GM03348 (cell line): ENCODE results near the gene SH3BP2.

Experiments used
- DNase-seq: peaks from one replicate; pipeline ENCODE4 v3.0.0; 2012; ENCODE audit warnings: low spot score

Gene SH3BP2

GRCh38 chr4:2790583-2791517, 2.0 kb upstream of the SH3BP2 start:
- DNase-seq: no peak

- no peak for DNase-seq
Observed at GRCh38 chr4:2791518-2792395, 1.1 kb upstream of the SH3BP2 start.

- no peak for DNase-seq
Observed at GRCh38 chr4:2792396-2792710, 532 bp upstream of the SH3BP2 start.

DNA sequence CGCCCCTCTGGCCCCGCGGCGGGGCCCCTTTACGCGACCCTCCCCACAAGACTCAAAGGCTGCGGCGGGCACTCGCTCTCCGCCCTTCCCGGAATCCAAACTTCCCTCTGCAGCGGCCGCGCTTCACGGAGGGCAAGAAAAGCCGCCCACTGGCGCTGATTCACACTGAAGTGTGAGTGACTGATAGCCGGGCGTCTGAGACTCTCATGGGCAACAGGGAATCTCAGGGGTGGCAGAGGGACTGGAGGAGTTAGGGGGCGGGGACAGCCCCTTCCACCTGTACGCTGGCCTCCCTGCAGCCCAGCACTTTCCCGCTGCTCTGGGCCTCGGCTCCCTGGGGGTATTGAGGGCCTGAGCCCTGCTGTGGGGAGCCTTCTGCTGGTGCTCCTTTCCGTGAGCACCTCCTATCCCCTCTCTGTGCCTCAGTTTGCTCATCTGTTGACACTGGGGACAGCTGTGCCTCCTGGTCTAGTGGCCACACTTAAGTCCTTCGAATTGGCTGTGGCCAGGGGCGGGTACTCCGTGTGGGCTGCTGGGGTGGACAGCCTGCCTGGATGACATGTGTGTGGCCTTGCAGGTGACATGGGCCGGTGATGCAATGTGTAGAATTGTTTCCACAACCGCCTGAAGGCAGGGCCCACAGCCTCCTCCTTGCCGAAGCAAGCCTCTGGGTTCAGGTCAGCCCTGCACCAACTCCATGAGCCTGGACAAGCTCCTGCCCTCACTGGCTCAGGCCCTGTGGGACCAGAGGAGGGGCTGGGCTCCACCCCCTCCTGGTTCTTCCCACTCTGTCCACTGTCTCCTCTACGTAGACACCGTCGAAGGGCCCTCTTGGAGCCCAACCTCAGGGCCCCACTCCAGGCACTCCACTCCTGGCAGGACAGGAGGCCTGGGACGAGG, 951 bp downstream of the SH3BP2 start:
- DNase-seq: peak; percentile 77

DNA sequence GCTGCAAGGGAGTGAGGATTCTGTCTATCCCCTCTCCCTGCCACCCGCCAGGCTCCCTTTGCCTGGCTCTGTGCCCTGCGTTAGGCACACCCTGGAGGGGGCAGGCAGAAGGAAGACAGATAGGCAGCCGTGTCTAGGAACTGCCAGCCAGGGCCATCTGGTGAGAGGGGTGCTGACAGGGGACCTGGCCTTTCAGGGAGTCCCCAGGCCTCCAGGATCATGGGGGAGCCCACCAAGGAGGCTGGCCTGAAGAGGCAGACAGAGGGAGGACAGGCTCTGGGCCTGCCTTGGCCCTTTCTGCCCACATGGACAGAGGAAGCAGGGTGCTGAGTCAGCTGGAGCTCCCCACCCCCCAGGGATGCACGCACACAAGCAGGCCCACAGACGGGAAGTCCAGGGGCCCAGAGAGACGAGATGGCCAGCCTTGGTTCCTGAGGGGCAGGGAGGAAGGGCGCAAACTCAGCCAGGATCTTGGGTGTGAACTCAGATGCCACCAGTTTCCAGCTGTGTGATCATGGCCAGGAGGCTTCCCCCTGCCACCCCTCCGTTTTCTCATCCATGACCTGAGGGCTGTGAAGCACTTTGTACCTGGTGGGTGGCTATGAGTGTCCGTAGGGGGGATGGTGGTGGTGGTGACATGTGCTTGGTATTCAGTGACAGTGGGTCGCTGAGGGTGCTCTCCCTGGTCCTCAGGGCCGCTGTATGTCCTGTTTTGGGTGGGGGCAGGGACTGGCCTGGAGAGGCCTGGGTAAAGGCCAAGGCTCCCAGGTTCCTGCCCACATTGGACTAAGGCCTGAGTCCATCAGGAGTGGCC, 1.8 kb downstream of the SH3BP2 start:
- DNase-seq: peak; percentile 85

DNA sequence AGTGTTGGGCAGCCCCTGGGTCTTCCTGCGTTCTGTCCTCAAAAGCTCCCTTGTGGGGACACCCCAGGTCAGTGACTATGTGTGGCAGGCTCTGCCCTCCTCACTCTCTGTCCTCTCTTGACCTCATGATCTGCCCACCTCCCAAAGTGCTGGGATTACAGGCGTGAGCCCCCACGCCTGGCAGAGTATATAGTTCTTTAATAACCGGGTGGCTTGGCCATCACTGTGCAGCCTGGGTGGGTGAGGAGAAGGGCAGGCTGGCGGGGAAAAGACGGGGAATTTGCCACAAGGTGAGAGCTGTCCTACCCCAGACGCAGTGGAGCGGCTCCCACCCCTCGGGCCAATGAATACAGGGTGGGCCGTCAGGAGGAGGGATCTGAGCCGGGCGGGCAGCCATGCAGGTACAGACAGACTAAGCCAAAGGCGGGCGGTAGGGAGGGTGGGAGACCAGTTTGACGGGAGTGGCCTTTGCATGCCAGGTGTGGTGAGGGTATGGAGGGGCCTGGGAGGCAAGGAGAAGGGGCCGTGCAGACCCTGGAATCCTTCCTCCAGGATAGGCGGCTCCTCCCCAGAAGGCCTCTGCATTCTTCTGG, 2.5 kb downstream of the SH3BP2 start:
- DNase-seq: no peak

GRCh38 chr4:2795893-2796848, 3.3 kb downstream of the SH3BP2 start:
- peak; percentile 59 for DNase-seq

GRCh38 chr4:2796849-2797544, 4.1 kb downstream of the SH3BP2 start:
- no peak for DNase-seq

- no peak for DNase-seq
Observed at GRCh38 chr4:2797545-2798305, 4.8 kb downstream of the SH3BP2 start.

- no peak for DNase-seq
Observed at GRCh38 chr4:2798399-2799223, 5.7 kb downstream of the SH3BP2 start.

DNA sequence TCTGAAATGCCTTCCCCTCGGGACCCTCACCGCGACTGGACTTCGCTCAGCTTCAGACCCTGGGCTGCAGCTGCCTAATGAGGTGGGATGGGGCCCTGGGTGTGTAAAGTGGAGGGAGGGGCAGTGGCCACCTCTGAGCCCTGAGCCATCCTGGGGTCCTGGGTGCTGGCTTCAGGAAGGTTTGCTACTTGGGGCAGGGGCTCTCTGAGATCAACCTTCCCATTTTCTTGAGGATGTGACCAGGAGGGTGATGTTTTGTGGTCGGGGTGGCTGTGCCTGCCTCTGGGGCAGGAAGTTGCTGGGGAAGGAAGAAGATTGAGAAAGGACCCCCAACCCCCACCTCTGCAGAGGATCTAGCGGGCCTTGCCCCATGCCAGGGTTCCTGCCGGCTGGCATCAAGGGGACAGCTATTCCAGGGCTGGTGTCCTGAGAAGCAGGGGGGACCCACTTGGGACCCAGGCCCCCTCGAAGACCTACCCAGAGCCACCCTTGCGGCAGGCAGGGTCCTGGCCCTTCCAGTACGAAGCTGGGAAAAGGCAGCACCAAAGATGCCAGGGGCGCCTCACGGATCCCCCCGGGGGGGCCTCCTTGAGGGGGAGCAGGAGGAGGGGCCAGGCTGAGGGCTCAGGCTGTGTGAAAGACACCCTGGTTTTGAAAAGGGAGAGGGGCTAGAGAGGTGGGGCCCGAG, 6.5 kb downstream of the SH3BP2 start:
- DNase-seq: no peak

DNA sequence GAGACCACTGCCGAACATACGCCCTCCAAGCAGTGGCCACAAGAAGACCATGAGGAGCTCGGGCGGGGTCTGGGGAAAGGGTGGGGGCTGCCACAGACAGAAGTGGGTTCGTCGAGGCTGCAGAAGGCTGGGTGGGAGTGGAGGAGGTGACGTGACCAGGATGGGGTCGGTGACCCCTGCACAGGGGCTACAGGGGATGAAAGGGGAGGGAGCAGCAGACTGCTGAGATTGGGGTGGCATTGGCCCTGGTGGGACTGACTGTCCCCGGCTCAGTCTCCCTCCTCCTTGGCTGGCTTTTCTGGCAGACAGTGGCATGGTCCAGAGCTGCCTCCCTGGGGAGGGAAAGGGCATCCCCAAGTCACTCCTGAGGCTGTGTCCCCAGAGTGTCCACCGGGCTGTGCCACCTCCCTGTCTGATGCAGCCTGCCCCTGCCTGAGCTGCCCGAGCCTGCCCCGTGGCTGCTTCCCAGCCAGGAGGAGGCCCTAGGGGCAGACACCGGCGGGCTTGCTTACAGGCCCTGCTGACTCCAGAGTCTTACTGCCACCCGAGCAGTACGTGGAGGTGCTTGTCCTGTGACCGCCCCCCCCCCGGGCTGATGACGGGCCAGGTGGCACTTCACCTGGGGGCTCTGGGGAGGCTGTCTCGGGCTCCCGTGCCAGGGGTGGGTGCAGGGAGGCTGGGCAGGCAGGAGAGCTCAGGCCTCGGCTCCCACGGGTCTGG, 7.2 kb downstream of the SH3BP2 start:
- no peak for DNase-seq

GRCh38 chr4:2800691-2801596, 8.1 kb downstream of the SH3BP2 start:
- DNase-seq: peak; percentile 71

DNA sequence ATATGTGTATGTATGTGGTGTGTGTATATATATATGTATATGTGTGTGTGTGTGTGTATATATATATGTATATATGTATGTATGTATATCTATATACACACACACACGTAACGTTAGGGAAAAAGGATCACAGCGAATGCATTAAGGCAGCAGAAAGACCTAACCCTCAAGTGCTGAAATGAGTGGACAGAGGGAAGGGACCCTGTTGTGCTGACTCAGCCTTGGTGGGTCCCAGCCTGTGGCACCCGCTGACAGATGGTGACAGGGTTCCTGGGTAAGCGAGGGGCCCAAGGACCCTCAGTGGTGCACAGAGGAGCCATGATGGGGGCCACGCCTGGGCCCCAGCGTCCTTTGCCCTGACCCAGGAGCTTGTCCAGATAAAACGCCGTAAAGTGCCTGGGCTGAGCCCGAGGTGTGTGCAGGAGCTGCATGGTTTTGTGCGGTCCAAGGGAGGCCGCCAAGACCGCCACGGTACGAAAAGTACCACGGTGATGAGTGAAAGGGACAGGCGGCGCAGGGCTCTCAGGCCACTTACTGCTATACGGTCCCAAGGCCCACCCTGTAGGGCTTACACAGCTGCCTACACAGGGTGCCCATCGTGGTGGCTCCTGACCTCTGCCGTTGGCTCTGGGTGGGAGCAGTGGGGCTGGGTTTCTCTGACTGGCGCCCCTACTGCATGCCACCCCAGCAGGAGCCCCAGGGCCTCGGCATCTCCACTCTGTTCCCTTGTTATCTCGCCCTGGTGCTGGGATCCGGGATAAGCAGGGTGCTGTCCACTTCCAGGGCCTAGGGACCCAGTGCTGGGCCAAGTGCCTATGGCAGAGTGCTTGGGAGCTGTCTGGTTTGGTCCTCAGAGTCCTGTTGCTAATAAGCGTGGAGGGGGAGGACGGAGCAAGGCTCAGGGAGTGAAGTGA, 10.0 kb downstream of the SH3BP2 start:
- DNase-seq: no peak
